DND-41 (cell line): ENCODE data around the gene PRELP.

Source experiments
- CTCF ChIP-seq: IDR thresholded peaks from 2 replicates; pipeline ENCODE4 v1.5.1; 2012; ENCODE audit warnings: borderline replicate concordance, low read length, moderate library complexity, mild to moderate bottlenecking; ENCODE audit not compliant: poor library complexity, severe bottlenecking; ENCODE audit errors: extremely low read depth
- EZH2 ChIP-seq: IDR thresholded peaks from 3 replicates; pipeline ENCODE4 v1.6.1; 2012; ENCODE audit warnings: borderline replicate concordance, low read depth, mild to moderate bottlenecking, moderate library complexity, low read length, inconsistent platforms; ENCODE audit not compliant: severe bottlenecking

- TF ChIP-seq CTCF (no peak), EZH2 (no peak)
Measured at GRCh38 chr1:203426870-203427269, 48.7 kb upstream of the PRELP start.
